ENCODE measurements around the gene HRC. TPM values are rescaled to one million over a fixed set of nuclear protein-coding genes. Genes with fewer than 3 reads are reported as not detected.

Gene HRC
- polyA plus RNA-seq, 3 donors = not detected

DNA sequence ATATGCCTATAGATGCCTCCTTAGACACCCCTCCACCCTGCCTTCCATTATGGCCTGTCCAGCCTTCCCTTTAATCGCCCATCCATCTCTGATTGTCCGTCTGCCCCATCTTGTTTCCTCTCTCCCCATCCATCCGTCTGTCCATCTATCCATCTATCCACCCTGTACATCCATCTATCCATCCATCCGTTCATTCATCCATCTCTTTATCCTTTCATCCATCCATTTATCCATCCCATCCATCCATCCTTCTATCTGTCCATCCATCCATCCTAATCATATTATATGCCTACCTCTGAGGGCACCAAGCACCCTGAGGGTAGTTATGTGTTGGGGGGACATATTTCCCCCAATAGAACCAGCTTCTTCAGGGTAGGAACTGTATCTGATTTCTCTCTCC lies 25.5 kb upstream of the HRC start:
- no peak overlapping the region for H3K4me3 ChIP-seq (replicated peaks in 1 of 3; ENCODE audit: low read depth in 2 of 3, low read length in 3 of 3)
- H3K4me2 ChIP-seq (replicated peaks; ENCODE audit: extremely low read depth, low read length, poor library complexity, severe bottlenecking) = no peak overlapping the region
- H3K27ac Mint-ChIP-seq = no peak overlapping the region
- no peak overlapping the region for H3K4me3 Mint-ChIP-seq
- H4K20me1 ChIP-seq (ENCODE audit: insufficient read depth, low read length) = no peaks in the 10 kb centered on the region
- no peak overlapping the region for H3K9ac ChIP-seq (ENCODE audit: insufficient read depth, low read length, poor library complexity, severe bottlenecking)
- no peak for DNase-seq
- no peaks in the 10 kb centered on the region for H3K27me3 ChIP-seq (ENCODE audit: control insufficient read depth in 2 of 2, insufficient read depth in 2 of 2, low read length in 2 of 2)
- H3K4me1 Mint-ChIP-seq = peaks cover 5% of the 10 kb centered on the region
- H3K79me2 ChIP-seq (ENCODE audit: insufficient read depth, low read length) = no peaks in the 10 kb centered on the region
- peaks cover 0 to 15% of the 10 kb centered on the region in 2 donors for H3K9me3 ChIP-seq (replicated peaks in 1 of 2; ENCODE audit: control insufficient read depth in 1 of 2, insufficient read depth in 1 of 2, low read length in 2 of 2)
- no peak overlapping the region for H2AFZ ChIP-seq (ENCODE audit: insufficient read depth, low read depth, low read length, poor library complexity, severe bottlenecking)
- H3K4me1 ChIP-seq (ENCODE audit: control insufficient read depth in 1 of 2, insufficient read depth in 2 of 2, low read length in 2 of 2) = peaks cover 3 to 9% of the 10 kb centered on the region in 2 donors
- TF ChIP-seq, protein P1, sequence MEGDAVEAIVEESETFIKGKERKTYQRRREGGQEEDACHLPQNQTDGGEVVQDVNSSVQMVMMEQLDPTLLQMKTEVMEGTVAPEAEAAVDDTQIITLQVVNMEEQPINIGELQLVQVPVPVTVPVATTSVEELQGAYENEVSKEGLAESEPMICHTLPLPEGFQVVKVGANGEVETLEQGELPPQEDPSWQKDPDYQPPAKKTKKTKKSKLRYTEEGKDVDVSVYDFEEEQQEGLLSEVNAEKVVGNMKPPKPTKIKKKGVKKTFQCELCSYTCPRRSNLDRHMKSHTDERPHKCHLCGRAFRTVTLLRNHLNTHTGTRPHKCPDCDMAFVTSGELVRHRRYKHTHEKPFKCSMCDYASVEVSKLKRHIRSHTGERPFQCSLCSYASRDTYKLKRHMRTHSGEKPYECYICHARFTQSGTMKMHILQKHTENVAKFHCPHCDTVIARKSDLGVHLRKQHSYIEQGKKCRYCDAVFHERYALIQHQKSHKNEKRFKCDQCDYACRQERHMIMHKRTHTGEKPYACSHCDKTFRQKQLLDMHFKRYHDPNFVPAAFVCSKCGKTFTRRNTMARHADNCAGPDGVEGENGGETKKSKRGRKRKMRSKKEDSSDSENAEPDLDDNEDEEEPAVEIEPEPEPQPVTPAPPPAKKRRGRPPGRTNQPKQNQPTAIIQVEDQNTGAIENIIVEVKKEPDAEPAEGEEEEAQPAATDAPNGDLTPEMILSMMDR (IDR thresholded peaks at IDR 0.05) = no peak
- H3K27ac ChIP-seq (ENCODE audit: low read depth in 1 of 2, low read length in 2 of 2) = no peak overlapping the region
- no peaks in the 10 kb centered on the region for H3K36me3 ChIP-seq (replicated peaks in 1 of 2; ENCODE audit: control insufficient read depth in 1 of 2, insufficient read depth in 2 of 2, low read length in 2 of 2)
- intact Hi-C loops (cut with micrococcal nuclease) = no loop called here
- H3K9me3 Mint-ChIP-seq = peaks cover 8 to 19% (median 16%) of the 10 kb centered on the region in 7 donors
- 91% methylated on average over 4 of the region's 4 CpGs for WGBS (ENCODE audit: insufficient coverage)
- H3K36me3 Mint-ChIP-seq = no peaks in the 10 kb centered on the region
- H3K27me3 Mint-ChIP-seq (ENCODE audit: low read depth in 3 of 3) = peaks cover 4 to 9% (median 6%) of the 10 kb centered on the region in 3 donors

DNA sequence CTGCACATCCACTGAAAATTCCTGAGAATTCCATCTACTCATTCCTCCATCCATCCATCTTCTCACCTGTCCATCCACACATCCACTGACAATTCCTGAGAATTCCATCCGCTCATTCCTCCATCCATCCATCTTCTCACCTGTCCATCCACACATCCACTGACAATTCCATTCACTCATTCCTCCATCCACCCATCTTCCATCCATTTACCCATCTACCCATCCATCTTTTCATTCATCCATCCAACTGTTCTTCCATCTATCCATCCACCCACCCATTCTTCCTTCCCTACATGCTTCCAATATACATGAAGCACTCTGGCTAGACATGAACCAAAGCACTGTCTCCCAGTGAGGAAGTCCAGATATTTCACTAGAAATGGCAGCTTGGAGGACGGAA lies 18.0 kb upstream of the HRC start:
- intact Hi-C loops (cut with micrococcal nuclease) = no loop called here
- DNase-seq = no peak
- no peak overlapping the region for H3K4me3 Mint-ChIP-seq
- H3K9me3 ChIP-seq (replicated peaks in 1 of 2; ENCODE audit: control insufficient read depth in 1 of 2, insufficient read depth in 1 of 2, low read length in 2 of 2) = no peaks in the 10 kb centered on the region
- H3K27ac ChIP-seq (ENCODE audit: low read depth in 1 of 2, low read length in 2 of 2) = no peak overlapping the region
- peaks cover 3 to 9% of the 10 kb centered on the region in 2 donors for H3K4me1 ChIP-seq (ENCODE audit: control insufficient read depth in 1 of 2, insufficient read depth in 2 of 2, low read length in 2 of 2)
- H3K27me3 Mint-ChIP-seq (ENCODE audit: low read depth in 3 of 3) = peaks cover 0 to 2% (median 0%) of the 10 kb centered on the region in 3 donors
- no peaks in the 10 kb centered on the region for H3K36me3 ChIP-seq (replicated peaks in 1 of 2; ENCODE audit: control insufficient read depth in 1 of 2, insufficient read depth in 2 of 2, low read length in 2 of 2)
- no peak overlapping the region for H2AFZ ChIP-seq (ENCODE audit: insufficient read depth, low read depth, low read length, poor library complexity, severe bottlenecking)
- H3K4me2 ChIP-seq (replicated peaks; ENCODE audit: extremely low read depth, low read length, poor library complexity, severe bottlenecking) = no peak overlapping the region
- H3K9ac ChIP-seq (ENCODE audit: insufficient read depth, low read length, poor library complexity, severe bottlenecking) = no peak overlapping the region
- H4K20me1 ChIP-seq (ENCODE audit: insufficient read depth, low read length) = no peaks in the 10 kb centered on the region
- no peak overlapping the region for H3K27ac Mint-ChIP-seq
- H3K79me2 ChIP-seq (ENCODE audit: insufficient read depth, low read length) = no peaks in the 10 kb centered on the region
- H3K27me3 ChIP-seq (ENCODE audit: control insufficient read depth in 2 of 2, insufficient read depth in 2 of 2, low read length in 2 of 2) = no peaks in the 10 kb centered on the region
- H3K4me3 ChIP-seq (replicated peaks in 1 of 3; ENCODE audit: low read depth in 2 of 3, low read length in 3 of 3) = no peak overlapping the region
- no peaks in the 10 kb centered on the region for H3K36me3 Mint-ChIP-seq
- H3K4me1 Mint-ChIP-seq = peaks cover 5% of the 10 kb centered on the region
- WGBS (ENCODE audit: insufficient coverage) = 100% methylated on average over 1 of the region's 2 CpGs
- H3K9me3 Mint-ChIP-seq = no peaks in the 10 kb centered on the region
- TF ChIP-seq, protein P1 (IDR thresholded peaks at IDR 0.05) = no peak

All from CD14-positive monocyte (primary cell).